ENCODE measurements around the gene ACLY.
"Not testable (repeated sequence)": the region's sequence is repeated elsewhere in the genome, so short reads cannot be mapped to it uniquely, and the experiment has no call there.

Gene ACLY

DNA sequence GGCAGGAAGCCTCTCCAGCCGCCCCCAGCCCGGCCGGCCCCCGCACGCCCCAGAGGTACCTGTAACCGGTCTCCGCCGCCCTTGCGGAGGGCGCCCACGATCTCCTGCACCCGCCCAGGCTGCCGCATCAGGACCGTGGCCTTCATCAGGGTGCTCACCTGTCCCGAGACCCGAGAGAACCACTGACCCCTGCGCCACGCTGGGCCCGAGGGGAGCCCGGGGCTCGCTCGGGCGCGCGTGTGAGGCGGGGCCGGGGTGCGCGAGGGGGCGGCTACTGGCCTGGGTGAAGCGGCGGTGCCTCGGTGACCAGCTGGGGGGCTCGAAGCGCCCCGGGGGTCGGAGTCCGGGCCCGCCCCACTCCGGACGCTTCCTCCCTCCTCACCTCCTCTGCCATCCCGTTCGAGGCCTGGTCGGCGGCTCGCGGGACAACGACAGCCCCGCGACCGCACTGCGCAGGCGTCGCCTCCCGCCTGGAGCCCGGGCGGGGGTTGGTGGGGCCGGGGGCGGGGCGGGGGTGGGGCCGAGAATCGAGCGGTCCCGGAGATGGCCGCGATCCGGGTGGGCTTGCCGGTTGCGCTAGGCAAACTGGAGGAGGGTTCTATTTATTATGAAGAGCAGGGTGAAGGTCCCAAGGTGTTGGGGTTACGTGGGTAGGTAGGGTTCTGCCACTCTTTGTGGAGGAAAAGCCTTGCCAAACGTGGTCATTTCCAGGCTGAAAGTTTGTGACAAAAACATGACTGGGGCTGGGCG lies 82.8 kb downstream of the ACLY start, which contains the start of gene NT5C3B:
TSS of gene NT5C3B (minus strand) at position 433 of the 750 bp plus-strand sequence. CDS start at position 394, 39 bp downstream.
- TF ChIP-seq, protein P1, sequence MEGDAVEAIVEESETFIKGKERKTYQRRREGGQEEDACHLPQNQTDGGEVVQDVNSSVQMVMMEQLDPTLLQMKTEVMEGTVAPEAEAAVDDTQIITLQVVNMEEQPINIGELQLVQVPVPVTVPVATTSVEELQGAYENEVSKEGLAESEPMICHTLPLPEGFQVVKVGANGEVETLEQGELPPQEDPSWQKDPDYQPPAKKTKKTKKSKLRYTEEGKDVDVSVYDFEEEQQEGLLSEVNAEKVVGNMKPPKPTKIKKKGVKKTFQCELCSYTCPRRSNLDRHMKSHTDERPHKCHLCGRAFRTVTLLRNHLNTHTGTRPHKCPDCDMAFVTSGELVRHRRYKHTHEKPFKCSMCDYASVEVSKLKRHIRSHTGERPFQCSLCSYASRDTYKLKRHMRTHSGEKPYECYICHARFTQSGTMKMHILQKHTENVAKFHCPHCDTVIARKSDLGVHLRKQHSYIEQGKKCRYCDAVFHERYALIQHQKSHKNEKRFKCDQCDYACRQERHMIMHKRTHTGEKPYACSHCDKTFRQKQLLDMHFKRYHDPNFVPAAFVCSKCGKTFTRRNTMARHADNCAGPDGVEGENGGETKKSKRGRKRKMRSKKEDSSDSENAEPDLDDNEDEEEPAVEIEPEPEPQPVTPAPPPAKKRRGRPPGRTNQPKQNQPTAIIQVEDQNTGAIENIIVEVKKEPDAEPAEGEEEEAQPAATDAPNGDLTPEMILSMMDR (IDR thresholded peaks at IDR 0.05; ENCODE audit: borderline replicate concordance, control extremely low read depth, extremely low read depth, insufficient read depth, missing control alignments): no peak
- in situ Hi-C loops (cut with MboI; ENCODE audit: low sequenced_read_pairs, unreplicated experiment): no loop called here
- peak; percentile 90 for DNase-seq (ENCODE audit: low spot score)

DNA sequence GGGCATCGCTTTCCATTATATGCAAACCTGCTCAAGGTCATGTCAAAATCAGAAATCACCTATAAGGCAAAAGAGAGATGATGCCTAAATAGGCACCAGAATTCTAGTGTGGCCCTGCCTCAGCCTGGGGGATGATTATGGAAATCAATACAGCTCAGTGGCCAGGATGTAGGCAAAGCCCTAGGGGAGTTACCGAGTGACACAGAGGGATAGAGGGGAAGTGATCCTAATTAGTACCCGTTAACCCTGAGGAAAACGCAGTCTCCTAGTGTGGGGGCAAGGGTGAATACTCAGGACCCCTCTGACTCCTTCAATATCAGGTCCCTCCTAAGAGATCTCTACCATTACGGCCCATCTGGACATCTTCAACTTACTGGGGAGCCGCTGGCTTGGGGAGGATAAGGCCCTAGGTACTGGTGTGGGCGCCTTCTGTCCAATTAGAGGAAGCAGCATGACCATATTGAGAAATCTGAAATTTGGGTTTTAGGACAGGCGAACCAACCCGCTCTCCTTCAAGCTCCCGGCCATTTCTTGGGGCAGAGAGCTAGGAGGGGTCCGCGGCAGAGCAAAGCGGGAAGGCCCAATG lies 83.4 kb downstream of the ACLY start:
- in situ Hi-C loops (cut with MboI; ENCODE audit: low sequenced_read_pairs, unreplicated experiment): no loop called here
- TF ChIP-seq, protein P1 (IDR thresholded peaks at IDR 0.05; ENCODE audit: borderline replicate concordance, control extremely low read depth, extremely low read depth, insufficient read depth, missing control alignments): no peak
- no peak for DNase-seq (ENCODE audit: low spot score)

DNA sequence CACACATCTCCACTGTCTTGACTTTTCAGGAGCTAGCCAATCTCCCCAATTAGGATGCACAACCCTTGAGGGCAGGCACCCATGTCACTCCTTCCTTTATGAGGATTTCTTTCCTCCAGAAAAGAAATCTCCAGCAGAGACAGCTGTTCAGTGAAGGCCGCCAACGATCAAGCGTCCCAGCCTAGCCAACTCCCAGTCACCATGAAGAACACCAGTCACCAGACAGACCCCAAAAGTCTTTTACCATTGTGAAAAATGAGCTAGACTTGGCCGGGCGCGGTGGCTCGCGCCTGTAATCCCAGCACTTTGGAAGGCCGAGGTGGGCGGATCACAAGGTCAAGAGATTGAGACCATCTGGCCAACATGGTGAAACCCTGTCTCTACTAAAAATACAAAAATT lies 88.8 kb downstream of the ACLY start:
- in situ Hi-C loops (cut with MboI; ENCODE audit: low sequenced_read_pairs, unreplicated experiment); DNase-seq (ENCODE audit: low spot score): not testable (repeated sequence)

DNA sequence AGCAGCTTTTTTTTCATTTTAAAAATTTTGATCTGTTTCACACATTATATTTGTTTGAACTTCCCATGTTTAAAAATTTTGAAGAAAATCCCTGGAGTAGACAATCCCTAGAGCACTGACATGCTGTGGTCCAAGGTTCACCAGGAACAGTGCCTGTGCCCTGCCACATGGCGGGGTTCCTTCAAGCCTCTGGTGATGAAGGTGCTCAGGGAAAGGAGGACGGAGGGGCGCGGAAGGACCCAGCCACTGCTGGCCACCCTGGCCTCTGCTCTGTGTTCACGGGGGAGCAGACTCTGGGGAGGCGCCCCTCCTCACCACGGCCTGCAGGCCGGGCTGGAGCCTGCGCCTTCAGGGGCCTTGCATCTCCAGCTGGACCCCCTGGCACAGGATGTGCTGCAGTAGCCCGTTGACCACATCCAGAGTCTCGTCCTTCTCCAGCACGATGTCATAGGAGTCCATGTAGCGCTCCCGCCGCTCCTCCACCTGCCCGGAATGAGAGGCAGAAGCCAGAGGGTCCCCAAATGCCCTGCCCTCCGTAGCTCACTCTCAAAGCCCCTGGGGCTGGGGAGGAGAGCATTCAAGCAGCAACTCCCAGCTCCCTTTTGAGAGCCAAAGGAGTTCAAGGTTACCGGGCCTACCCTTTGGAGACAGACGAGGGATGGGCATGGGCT lies 93.4 kb downstream of the ACLY start:
- in situ Hi-C loops (cut with MboI; ENCODE audit: low sequenced_read_pairs, unreplicated experiment): no loop called here
- DNase-seq (ENCODE audit: low spot score): no peak
- TF ChIP-seq, protein P1 (IDR thresholded peaks at IDR 0.05; ENCODE audit: borderline replicate concordance, control extremely low read depth, extremely low read depth, insufficient read depth, missing control alignments): no peak

DNA sequence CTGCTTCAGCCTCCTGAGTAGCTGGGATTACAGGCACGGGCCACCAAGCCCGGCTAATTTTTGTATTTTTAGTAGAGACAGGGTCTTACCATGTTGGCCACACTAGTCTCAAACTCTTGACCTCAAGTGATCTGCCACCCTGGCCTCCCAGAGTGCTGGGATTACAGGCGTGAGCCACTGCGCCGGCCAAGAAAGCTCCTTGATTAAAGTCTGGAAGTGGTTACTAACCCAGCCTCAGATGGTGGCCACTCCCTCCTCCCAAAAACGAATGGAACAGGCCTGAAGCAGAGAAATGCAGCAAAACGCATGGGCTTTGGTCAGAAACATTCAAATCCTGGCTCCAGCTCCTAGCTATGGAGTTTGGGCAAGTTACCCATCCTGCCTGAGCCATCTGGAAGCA lies 94.7 kb downstream of the ACLY start:
- in situ Hi-C loops (cut with MboI; ENCODE audit: low sequenced_read_pairs, unreplicated experiment): no loop called here
- TF ChIP-seq, protein P1 (IDR thresholded peaks at IDR 0.05; ENCODE audit: borderline replicate concordance, control extremely low read depth, extremely low read depth, insufficient read depth, missing control alignments): no peak
- DNase-seq (ENCODE audit: low spot score): no peak

DNA sequence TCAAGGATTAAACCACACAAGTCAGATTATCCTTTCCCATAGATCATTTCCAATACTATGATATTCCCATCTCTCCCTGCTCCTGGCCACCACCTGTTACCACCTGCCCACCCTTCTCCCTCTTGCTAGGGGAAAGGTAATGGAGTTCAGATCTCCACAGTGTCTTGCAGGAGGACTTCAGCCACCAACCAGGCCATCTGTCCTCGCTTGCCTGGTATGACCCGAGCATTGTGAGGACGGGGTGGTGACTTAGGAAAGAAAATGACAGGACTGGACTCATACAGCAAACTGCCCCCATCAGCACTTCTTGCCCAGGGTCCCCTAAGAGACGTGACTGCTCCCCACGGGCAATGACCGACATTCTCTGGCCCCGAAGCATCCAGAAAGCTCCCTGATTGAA lies 95.2 kb downstream of the ACLY start:
- in situ Hi-C loops (cut with MboI; ENCODE audit: low sequenced_read_pairs, unreplicated experiment): no loop called here
- DNase-seq (ENCODE audit: low spot score): no peak
- TF ChIP-seq, protein P1 (IDR thresholded peaks at IDR 0.05; ENCODE audit: borderline replicate concordance, control extremely low read depth, extremely low read depth, insufficient read depth, missing control alignments): no peak

DNA sequence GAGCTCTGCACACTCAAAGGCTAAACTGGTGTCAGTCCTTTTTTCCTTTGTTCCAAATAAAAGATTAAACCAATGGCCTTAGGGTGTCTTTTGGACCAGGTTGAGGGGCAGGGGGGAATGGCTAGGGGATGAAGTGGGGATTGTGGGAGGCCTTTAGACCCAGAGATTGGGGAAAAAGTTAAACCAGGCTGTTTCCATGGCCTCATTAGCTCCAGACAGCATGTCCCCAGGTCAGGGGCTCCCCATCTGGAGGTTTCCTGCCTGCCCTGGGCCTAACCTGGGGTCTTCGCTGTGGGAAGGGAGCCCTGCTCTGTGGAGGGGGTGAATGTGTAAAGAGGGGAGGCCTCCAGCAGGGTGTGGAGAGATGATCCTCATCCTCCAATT lies 95.6 kb downstream of the ACLY start:
- TF ChIP-seq, protein P1 (IDR thresholded peaks at IDR 0.05; ENCODE audit: borderline replicate concordance, control extremely low read depth, extremely low read depth, insufficient read depth, missing control alignments): no peak
- in situ Hi-C loops (cut with MboI; ENCODE audit: low sequenced_read_pairs, unreplicated experiment): no loop called here
- no peak for DNase-seq (ENCODE audit: low spot score)
